ENCODE results near the gene RASL12.
"Not testable (repeated sequence)": the region's sequence is repeated elsewhere in the genome, so short reads cannot be mapped to it uniquely, and the experiment has no call there.

Gene RASL12

DNA sequence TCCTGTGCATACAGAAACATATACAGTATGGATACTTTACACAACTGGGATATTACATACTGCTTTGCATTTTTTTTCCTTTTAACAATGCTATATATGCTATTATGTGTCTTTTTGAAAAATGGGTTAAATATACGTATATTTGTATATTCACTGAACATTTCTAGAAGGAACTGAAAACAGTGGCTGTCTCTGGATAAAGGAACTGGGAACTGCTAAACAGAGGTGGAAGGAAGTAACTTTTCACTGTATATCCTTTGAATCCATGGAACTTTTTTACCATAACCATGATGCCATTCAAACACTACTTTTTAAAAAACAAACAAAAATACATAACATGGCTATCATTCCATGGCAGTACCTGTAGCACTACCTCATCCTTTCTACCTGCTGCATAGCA lies 40.2 kb downstream of the RASL12 start:
- no peak for DNase-seq

DNA sequence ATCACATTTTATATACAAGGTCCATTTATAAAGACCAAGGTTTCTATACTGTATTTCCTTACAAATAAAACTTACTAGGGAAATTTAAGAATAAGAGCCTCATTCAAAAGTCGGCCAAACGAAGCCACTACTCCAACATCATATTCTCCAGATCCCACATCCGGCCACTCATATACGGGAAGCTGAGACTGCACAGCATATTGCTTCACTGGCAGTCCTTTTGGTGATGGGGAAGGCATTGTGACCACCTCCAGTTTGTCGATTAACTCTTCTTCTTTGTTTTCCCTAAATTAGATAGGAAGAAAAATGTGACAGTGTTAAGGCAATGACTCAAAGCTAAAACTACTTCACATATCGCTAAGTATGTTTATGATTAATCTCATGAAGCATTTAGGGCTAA lies 41.0 kb downstream of the RASL12 start:
- DNase-seq = no peak

DNA sequence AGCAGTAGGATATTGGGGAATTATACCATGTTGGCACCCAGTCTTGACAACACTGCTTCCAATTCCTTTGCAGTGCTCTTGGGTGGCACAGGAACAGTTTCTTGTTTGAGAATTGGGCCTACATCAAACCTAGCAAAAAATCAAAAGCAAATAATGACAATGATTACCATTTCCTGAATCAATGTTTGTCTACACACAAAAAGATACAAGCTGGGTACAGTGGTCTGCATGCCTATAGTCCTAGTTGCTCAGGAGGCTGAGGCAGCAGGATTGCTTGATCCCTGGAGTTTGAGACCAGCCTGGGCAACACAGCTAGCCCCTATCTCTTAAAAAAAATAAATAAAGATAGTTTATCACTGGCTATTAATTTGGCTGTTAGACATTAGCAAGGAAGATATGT lies 46.3 kb downstream of the RASL12 start:
- no peak for DNase-seq

DNA sequence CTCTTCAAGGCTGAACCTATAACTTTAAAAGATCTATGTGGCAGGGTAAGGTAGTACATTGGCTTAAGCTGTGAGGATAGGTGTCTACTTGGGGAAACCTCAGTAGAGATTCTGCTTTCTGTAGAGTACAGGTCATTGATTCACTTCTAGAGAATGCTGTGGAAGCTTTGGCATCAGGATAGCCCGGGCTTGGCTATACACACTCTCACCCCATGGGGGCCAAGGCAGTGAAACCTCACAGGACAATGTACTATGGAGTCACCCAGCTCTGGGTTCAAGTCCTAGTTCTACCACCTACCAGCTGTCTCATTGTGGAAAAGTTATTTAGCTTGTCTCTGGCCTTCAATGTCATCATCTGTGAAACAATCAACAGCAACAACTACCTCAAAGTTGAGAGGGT lies 47.4 kb downstream of the RASL12 start:
- no peak for DNase-seq

DNA sequence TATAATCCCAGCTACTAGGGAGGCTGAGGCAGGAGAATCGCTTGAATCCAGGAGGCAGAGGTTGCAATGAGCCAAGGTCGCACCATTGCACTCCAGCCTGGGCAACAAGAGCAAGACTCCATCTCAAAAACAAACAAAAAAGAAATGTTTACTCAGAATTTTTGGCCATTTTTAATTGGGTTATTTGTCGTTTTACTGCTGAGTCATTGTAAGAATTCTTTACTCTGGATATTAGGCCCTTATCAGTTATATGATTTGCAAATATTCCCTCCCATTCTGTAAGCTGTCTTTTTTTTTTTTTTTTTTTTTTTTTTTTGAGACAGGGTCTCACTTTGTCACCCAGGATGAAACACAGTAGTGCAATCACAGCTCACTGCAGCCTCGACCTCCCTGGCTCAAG lies 56.6 kb downstream of the RASL12 start:
- DNase-seq = not testable (repeated sequence)

DNA sequence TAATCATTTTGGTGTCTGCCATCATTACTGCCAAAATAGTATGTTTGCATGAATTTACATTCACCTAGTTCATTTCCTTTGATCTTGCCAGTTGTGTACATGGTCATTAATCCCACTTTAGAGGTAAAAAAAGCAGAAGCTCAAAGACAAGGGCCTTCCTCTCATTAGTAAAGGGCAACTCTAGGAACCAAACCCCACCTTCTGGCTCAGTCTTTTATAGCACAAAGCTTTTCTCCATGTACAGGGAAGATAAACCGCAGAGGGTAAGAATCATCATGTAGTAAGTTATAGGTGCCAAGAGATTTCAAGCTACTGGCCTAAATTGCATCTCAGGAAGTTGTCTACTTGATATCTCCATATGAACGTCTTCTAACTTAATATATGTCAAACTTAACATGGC lies 58.8 kb downstream of the RASL12 start:
- DNase-seq = no peak

DNA sequence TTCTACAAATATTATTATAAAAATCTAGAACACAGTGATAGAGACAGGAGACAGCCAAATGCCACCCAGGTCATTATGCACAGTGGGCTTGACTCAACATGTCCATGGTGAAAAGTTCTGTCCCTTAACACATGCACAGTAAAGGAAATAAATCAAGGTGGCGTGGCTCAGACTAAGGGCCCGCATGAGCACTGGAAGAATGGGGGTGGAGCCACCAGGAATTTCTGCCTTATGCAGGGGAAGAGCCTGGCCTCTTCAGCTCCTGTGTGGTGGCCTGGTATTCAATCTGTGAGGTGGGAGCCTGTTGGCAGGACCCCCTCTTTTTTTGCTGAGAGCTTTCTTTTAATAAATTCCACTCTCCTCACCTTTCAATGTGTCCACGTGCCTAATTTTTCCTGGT lies 60.9 kb downstream of the RASL12 start:
- DNase-seq = no peak

DNA sequence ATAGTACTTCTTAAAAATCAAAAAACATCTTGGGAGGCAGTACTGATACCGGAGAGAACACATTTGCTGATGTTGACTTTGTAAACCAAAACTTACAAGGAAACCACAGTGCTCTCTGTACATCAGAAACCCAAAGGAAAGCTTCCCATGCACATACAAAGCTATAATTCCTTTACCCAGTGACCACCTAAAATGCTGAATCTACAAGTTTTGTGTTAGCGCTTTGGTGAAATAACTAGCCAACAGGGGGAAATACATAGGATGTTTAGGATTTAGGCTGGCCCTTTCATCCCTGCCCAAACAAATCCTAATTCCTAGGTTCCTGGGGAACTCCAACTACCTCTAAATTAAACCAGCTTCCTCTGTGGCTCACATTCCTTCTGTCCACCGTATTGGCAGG lies 62.8 kb downstream of the RASL12 start:
- DNase-seq = no peak

Data from femur (tissue), 1 donor.